Panc1 (cell line): Measurements from ENCODE around the gene MINK1. TPM values are rescaled to one million over a fixed set of nuclear protein-coding genes. Genes with fewer than 3 reads are reported as not detected.

Experiments
- ATAC-seq: fragments of 200-7000 bp; cut with Tn5 transposase; 2 replicates; pipeline ENCODE4 v1.9.1; 2020; ENCODE audit warnings: mild to moderate bottlenecking, moderate library complexity
- BruUV-seq: library from RNA; stranded (reverse); fragments of 400-500 nt; replicated peaks from 2 replicates; lab custom pipeline; 2021; lab: Mats Ljungman, UMichigan
- CTCF ChIA-PET: fragments of 300-600 bp; sonication (Branson Sonifier 250); formaldehyde crosslinking; loops from one replicate; lab custom pipeline; 2022; ENCODE audit warnings: antibody characterized with exemption; lab: Charles Lee
- POLR2A ChIA-PET: fragments of 300-600 bp; sonication (Branson Sonifier 250); formaldehyde crosslinking; loops from one replicate; lab custom pipeline; 2022; ENCODE audit warnings: antibody characterized with exemption; lab: Charles Lee
- DNase-seq: peaks from one replicate; pipeline ENCODE4 v3.0.0-alpha.2; 2010; ENCODE audit warnings: low read depth, low spot score
- H3K27ac ChIP-seq: 2 replicates; pipeline ENCODE4 v1.5.1; 2011; ENCODE audit warnings: mild to moderate bottlenecking, low read length, inconsistent platforms
- H3K27me3 ChIP-seq: fragments of 200-500 bp; sonication (Bioruptor generic); 2 replicates; pipeline ENCODE4 v1.6.0; 2014; ENCODE audit warnings: low read length, inconsistent platforms; ENCODE audit not compliant: control insufficient read depth, insufficient read depth
- H3K36me3 ChIP-seq: fragments of 200-500 bp; sonication (Bioruptor generic); 2 replicates; pipeline ENCODE4 v1.5.1; 2014; ENCODE audit warnings: inconsistent platforms, mild to moderate bottlenecking, low read length, moderate library complexity; ENCODE audit not compliant: control insufficient read depth, insufficient read depth
- H3K4me1 ChIP-seq: 2 replicates; pipeline ENCODE4 v1.5.1; 2011; ENCODE audit warnings: inconsistent platforms, mild to moderate bottlenecking, low read length, moderate library complexity; ENCODE audit not compliant: control insufficient read depth, insufficient read depth
- H3K4me3 ChIP-seq, 2 experiments: 2 replicates each; pipeline ENCODE4 v1.5.1; 2011 to 2012; ENCODE audit warnings: low read depth in 2 of 2, low read length in 2 of 2, mild to moderate bottlenecking in 2 of 2, inconsistent platforms in 1 of 2, moderate library complexity in 1 of 2
- H3K9me3 ChIP-seq: fragments of 200-500 bp; sonication (Bioruptor generic); 2 replicates; pipeline ENCODE4 v1.5.1; 2014; ENCODE audit warnings: low read depth, mild to moderate bottlenecking, inconsistent platforms, low read length, moderate library complexity; ENCODE audit not compliant: control insufficient read depth, insufficient read depth
- CTCF ChIP-seq: fragments of 450-650 bp; IDR thresholded peaks from 2 replicates; pipeline ENCODE4 v1.5.1; 2017; ENCODE audit warnings: mild to moderate bottlenecking
- POLR2AphosphoS5 ChIP-seq: IDR thresholded peaks from 2 replicates; pipeline ENCODE4 v1.6.1; 2012; ENCODE audit warnings: mild to moderate bottlenecking, low read depth, low read length, moderate library complexity
- REST ChIP-seq, 2 experiments: IDR thresholded peaks; 2 replicates each; pipeline ENCODE4 v1.6.1; 2011 to 2012; ENCODE audit warnings: low read depth in 2 of 2, control low read depth in 1 of 2, low read length in 1 of 2, mild to moderate bottlenecking in 1 of 2, moderate library complexity in 1 of 2; ENCODE audit not compliant: insufficient read depth in 1 of 2
- SIN3A ChIP-seq: IDR thresholded peaks from 2 replicates; pipeline ENCODE4 v1.6.1; 2012; ENCODE audit warnings: low read depth, mild to moderate bottlenecking, low read length, moderate library complexity, borderline replicate concordance; ENCODE audit not compliant: insufficient read depth
- in situ Hi-C: cut with HindIII; loops from 2 replicates; pipeline ENCODE4 v1.10.0; 2016; ENCODE audit warnings: low sequenced_read_pairs, low pct_unique_long_range_greater_than_20kb
- intact Hi-C: fragments of 100-400 bp; cut with micrococcal nuclease; formaldehyde crosslinking; loops from one replicate; pipeline ENCODE4 v1.10.0; 2022; ENCODE audit not compliant: unreplicated experiment
- total RNA-seq: library from RNA; stranded (reverse); gene quantifications from one replicate; pipeline ENCODE4 v1.2.1, GENCODE V29; 2021; ENCODE audit not compliant: unreplicated experiment

The MINK1 gene
- total RNA-seq, 1 experiment from 2014 or later, result 78.2 TPM

DNA sequence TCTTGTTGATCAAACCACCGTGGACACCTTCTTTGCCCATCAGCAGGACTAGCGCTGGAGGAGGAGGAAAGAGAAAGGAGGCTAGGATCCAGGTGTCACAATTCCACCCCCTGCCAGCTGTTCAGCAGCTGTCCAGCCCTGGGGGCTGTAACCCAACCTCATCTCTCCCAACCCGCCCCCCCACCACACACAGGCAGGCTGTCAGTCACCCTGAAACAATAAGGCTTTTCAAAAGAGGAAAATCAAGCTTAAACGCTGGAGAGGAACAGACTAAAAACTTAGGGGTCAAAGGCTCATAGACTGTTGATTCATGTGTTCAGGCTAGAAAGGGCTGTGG is 112.8 kb downstream of the MINK1 start:
- TF ChIP-seq REST (IDR thresholded peaks at IDR 0.05; ENCODE audit: insufficient read depth in 1 of 2, low read depth in 2 of 2, low read length in 1 of 2) (no peak; a peak in 1 of 4 replicates), CTCF (no peak), SIN3A (no peak), POLR2AphosphoS5 (no peak)
- DNase-seq (no peak), ATAC-seq (no peak)
- ChIA-PET CTCF (interaction anchor here (0.6 kb wide), 1 partner anchor 21 kb away, joined by 4 read pairs; no protein-coding TSS in a partner anchor), POLR2A (no interaction called here)
- Histone ChIP-seq H3K36me3 (peaks cover 10% of the 10 kb centered on the region), H3K4me3 (peak overlapping the region; percentile 83 to 85), H3K27ac (peak overlapping the region; percentile 94), H3K27me3 (no peaks in the 10 kb centered on the region), H3K9me3 (no peaks in the 10 kb centered on the region), H3K4me1 (peaks cover 33% of the 10 kb centered on the region)
- in situ Hi-C loops, result no loop called here
- BruUV-seq, result no TSS peak
- intact Hi-C loops, result no loop called here

GRCh38 chr17:4946312-4946976 is 113.3 kb downstream of the MINK1 start:
- no peak for DNase-seq
- peaks cover 38% of the 10 kb centered on the region for H3K4me1 ChIP-seq
- in situ Hi-C loops, result no loop called here
- TF ChIP-seq REST (IDR thresholded peaks at IDR 0.05; ENCODE audit: insufficient read depth in 1 of 2, low read depth in 2 of 2, low read length in 1 of 2) (no peak), POLR2AphosphoS5 (peak; percentile 58)
- no peaks in the 10 kb centered on the region for H3K27me3 ChIP-seq
- peak overlapping the region; percentile 83 to 85 for H3K4me3 ChIP-seq
- intact Hi-C loops, result no loop called here
- ChIA-PET POLR2A (interaction anchor here (1.0 kb wide), 1 partner anchor 20 kb away, joined by 3 read pairs; no protein-coding TSS in a partner anchor), CTCF (interaction anchor here (0.6 kb wide), 1 partner anchor 21 kb away, joined by 4 read pairs; no protein-coding TSS in a partner anchor)
- no peak for ATAC-seq
- no peaks in the 10 kb centered on the region for H3K9me3 ChIP-seq
- H3K27ac ChIP-seq, result peak overlapping the region; percentile 94
- peaks cover 6% of the 10 kb centered on the region for H3K36me3 ChIP-seq
- BruUV-seq, result TSS peak; percentile 90
